ENCODE results near the gene CCDC149.

- no peak for TF ChIP-seq CTCF (IDR thresholded peaks at IDR 0.05)
- TF ChIP-seq EZH2 (IDR thresholded peaks at IDR 0.05; ENCODE audit: borderline replicate concordance, insufficient read depth, low read depth, low read length, poor library complexity, severe bottlenecking): no peak
Observed at GRCh38 chr4:24808261-24808660, 104.6 kb downstream of the CCDC149 start.
